ENCODE results near the gene MDFI.

The MDFI gene

DNA sequence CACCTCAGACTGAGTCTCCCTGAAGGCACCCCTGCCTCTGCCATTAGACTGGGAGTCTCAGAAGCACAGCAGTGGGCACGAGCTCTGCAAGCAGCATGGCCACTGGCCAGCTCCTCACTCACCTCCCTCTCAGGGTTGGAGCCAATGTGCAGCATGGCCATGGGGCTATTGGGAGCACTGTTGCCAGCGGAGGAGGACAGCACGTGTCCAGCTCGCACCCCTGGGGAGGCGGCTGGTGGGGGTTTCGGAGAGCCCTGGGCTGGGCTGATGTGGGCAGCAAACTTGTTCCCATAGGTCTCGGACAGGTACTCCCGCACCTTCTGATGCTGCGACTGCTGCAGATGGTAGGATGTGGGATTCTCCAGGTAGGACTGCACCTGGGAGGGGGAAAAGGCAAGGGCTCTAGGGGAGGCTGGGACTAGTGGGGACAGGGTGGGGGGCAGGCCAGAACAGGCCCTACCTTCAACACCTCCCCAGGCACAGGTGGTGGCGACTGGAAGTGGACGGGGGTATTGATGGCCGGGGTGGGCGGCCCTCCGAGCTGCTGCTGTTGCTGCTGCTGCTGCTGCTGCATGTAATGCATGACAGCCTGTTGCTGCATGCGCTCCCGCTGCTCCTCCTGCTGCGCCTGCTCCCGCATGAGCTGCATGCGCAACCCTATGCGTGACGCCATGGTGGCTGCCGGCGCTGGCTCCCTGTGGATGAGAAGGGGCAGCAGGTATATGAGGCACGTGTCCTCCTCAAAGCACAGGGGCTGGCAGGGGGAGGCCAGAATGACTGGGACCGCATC lies 52.5 kb downstream of the MDFI start:
- no peak for DNase-seq

DNA sequence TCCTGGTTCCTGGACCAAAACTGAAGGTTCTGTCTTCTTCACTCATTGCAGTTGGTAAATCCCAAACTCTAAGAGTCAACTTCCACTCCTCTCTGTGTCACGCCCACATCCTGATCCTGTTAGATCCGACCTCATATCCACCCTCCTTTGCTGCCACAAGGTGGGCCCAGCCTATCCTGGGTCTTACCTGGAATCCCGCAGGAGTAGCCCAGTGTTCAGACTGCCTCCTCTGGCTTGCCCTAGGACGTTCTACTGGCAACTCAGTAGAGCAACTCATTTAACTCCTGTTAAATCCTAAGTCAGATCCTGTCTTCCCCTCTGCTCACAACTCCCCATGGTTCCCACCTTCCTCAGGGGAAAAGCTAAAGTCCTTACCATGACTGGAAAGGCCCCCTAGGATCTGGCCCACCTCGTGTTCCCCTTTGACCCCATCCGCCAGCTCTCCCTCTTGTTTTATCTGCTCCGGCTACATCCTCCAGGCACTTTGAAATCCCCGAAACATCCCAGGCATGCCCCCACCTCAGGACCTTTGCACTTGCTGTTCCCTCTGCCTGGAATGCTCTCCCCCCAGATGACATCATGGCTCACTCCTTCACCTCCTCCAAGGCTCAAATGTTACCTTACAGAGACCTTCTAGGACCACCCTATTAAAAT lies 53.3 kb downstream of the MDFI start:
- no peak for DNase-seq

- no peak for DNase-seq
These were observed 53.9 kb downstream of the MDFI start for GRCh38 chr6:41692080-41692675.

DNA sequence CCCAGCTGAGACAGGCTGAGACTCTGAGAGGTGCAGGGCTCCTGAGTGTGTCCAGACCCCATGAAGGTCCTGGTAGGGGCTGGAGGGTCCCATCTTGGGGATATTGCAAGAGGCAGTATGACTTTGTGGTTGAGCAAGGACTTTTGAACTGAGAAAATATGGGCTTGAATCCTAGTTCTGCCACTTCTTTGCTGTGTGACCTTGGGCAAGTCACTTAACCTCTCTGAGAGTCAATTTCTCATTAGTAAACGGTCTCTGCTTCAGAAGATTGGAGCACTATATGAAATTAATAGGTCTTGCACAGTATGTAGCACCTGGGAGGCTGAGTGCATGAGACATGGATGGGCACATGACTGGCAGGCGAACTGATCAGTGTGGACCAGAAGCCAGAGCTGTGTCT lies 54.5 kb downstream of the MDFI start:
- no peak for DNase-seq

DNA sequence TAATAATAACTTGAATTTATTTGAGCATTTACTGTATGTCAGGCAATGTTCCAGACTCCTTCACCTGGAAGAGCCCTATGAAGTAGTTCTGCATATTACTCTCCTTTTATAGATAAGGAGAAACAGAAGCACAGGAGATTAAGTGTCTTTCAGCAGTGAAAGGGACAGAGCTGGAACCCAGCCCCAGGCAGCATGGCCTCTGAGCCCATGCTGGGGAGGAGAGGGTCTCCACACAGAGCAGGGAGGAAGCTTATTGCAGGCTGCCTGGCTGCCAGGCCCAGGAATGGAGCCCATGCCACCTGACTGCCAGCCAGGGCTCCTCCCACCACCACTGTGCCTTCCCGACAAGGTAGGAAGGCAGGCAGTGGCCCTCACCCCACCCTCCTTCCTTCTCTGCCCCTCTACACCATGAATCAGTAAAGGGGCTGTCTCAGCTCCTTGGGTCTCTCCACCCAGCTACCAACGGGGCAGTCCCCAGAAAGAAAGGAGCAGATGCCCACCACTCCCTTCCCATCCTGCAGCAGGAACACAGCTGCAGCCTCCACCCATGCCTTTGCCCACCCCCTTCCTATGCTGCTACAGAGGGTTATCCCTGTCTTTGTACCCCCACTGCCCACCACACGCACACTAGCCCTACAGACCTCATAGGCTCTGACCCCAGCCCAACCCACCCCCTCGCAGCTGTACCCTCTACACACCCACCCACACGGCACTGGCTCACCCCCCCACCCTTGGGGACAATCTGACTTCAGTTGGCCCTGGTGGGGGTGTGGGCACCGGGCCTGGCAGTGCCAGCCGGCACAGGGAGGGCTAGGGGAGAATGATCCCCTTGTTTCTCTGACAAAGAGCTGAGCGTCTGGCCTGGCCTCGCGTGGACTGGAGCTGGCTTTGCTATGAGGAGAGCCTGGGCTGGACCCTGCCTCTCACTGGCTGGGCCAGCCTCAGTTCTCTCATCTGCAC lies 55.3 kb downstream of the MDFI start:
- no peak for DNase-seq

GRCh38 chr6:41694815-41695526 lies 56.7 kb downstream of the MDFI start:
- no peak for DNase-seq

GRCh38 chr6:41695825-41696224 lies 57.6 kb downstream of the MDFI start:
- DNase-seq = no peak

DNA sequence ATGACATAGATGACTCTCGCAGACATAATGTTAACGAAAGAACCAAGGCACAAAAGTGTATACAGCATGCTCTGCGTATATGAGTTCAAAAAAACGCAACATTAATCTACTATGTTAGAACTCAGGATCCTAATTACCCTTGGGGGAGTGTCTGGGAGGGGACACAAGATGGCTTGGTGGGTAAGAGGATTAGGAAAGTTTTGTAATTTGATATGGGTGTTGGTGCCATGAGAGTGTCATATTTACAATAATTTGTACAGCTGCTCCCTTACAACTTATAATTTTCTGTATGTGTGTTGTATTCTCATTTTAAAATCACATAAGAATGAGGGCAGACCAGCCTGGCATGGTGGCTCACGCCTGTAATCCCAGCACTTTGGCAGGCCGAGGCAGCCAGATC lies 58.5 kb downstream of the MDFI start:
- no peak for DNase-seq

GRCh38 chr6:41697861-41698781 lies 59.9 kb downstream of the MDFI start:
- DNase-seq = no peak

DNA sequence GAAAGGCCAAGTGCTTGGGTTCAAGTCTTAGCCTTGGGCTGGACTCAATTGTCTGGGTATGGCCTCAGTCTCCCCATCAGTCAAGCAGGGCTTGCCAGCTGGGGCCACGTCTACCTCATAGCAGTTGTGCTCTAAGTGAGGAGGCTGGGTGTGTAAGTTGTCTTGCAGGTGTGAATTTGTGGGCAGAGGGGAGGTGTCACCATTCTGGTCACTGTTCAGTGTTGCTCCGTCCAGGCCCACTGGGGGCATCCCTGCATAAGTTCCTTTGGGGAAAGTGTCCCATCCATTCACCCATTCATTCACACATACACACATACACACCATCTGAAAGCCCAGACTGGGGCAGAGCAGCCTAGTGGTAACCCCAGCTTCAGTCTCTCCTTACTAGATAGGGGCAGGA lies 60.8 kb downstream of the MDFI start:
- DNase-seq = no peak

DNA sequence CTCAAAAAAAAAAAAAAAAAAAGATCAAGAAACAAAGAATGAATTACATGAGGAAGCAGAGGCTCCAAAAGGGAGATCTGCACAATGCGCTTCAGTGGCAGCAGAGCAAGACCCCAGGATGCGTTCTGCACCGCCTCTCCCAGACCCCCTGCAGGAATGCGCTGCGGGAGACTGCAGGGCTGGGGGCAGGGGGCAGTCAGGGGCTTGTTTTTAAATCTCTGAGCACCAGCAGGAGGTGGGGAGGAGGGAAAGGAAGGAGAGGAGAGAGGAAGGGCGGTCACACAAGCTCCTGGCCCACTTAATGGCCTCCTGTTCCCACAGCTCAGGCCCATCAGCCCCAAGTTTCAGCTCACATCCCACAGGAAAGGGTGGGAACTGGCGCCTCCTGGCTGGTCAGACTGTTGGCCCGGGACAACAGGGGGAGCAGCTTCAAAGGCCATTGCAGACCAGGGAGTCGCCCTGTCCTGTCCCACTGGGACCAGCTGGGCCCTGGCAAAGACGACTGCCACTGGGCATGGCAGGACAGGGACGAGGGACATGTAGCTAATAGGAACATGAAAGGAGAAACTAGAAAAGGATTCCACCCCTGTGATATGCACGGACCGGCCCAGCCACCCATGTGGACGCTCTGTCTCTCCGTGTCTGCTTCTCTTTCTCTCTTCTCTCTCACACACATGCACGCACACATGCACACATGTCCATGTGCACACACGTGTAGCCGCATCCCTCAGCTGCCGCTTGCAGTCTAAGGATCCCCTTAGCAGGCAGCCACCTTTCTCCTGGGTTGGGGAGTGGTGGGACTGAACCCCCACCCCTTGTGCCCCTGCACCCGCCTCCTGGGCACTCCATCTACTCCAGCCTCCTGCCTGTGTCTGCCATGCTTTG lies 62.4 kb downstream of the MDFI start:
- DNase-seq = peak; percentile 46

- DNase-seq = no peak
These were observed 63.9 kb downstream of the MDFI start for GRCh38 chr6:41702089-41702745.

- DNase-seq = no peak
These were observed 64.7 kb downstream of the MDFI start for GRCh38 chr6:41702771-41703494.
